Measurements from ENCODE around the gene PLEKHA6. TPM values are rescaled to one million over a fixed set of nuclear protein-coding genes. Genes with fewer than 3 reads are reported as not detected.

The PLEKHA6 gene
- polyA plus RNA-seq, 3 donors = 0.08 TPM; not detected in 1

DNA sequence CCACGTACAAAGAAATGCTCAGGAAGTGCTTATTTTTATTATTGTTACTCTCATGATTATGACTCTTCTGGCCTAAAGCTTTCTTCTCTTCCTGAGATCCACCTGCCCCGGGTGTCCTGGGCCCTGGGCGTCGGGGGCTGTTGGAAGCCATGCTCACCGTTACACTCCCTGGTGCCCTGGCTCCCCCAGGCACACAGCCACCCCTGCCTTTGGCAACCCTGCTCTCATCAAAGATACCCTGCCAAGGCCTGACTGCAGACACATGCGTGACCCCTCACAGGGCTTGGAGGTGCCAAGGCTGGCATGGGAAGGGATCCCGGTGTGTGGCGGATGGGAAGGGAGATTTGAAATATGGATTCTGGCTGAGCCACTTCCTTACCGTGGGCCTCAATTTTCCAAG is 160.2 kb downstream of the PLEKHA6 start:
- no peaks in the 10 kb centered on the region for H3K4me1 ChIP-seq (ENCODE audit: control insufficient read depth in 1 of 2, insufficient read depth in 2 of 2, low read length in 2 of 2)
- no peaks in the 10 kb centered on the region for H3K4me1 Mint-ChIP-seq
- H3K4me3 Mint-ChIP-seq = no peak overlapping the region
- TF ChIP-seq, protein P1, sequence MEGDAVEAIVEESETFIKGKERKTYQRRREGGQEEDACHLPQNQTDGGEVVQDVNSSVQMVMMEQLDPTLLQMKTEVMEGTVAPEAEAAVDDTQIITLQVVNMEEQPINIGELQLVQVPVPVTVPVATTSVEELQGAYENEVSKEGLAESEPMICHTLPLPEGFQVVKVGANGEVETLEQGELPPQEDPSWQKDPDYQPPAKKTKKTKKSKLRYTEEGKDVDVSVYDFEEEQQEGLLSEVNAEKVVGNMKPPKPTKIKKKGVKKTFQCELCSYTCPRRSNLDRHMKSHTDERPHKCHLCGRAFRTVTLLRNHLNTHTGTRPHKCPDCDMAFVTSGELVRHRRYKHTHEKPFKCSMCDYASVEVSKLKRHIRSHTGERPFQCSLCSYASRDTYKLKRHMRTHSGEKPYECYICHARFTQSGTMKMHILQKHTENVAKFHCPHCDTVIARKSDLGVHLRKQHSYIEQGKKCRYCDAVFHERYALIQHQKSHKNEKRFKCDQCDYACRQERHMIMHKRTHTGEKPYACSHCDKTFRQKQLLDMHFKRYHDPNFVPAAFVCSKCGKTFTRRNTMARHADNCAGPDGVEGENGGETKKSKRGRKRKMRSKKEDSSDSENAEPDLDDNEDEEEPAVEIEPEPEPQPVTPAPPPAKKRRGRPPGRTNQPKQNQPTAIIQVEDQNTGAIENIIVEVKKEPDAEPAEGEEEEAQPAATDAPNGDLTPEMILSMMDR (IDR thresholded peaks at IDR 0.05) = no peak
- peaks cover 0 to 2% (median 0%) of the 10 kb centered on the region in 7 donors for H3K9me3 Mint-ChIP-seq
- intact Hi-C loops (cut with micrococcal nuclease) = no loop called here
- no peaks in the 10 kb centered on the region for H3K36me3 Mint-ChIP-seq
- WGBS (ENCODE audit: insufficient coverage) = 97% methylated on average over 6 of the region's 9 CpGs
- no peak overlapping the region for H3K9ac ChIP-seq (ENCODE audit: insufficient read depth, low read length, poor library complexity, severe bottlenecking)
- H3K4me2 ChIP-seq (replicated peaks; ENCODE audit: extremely low read depth, low read length, poor library complexity, severe bottlenecking) = no peak overlapping the region
- no peaks in the 10 kb centered on the region for H3K9me3 ChIP-seq (replicated peaks in 1 of 2; ENCODE audit: control insufficient read depth in 1 of 2, insufficient read depth in 1 of 2, low read length in 2 of 2)
- H3K27ac Mint-ChIP-seq = no peak overlapping the region
- no peak overlapping the region for H3K4me3 ChIP-seq (replicated peaks in 1 of 3; ENCODE audit: low read depth in 2 of 3, low read length in 3 of 3)
- no peaks in the 10 kb centered on the region for H3K79me2 ChIP-seq (ENCODE audit: insufficient read depth, low read length)
- H3K36me3 ChIP-seq (replicated peaks in 1 of 2; ENCODE audit: control insufficient read depth in 1 of 2, insufficient read depth in 2 of 2, low read length in 2 of 2) = no peaks in the 10 kb centered on the region
- no peak overlapping the region for H3K27ac ChIP-seq (ENCODE audit: low read depth in 1 of 2, low read length in 2 of 2)
- H3K27me3 Mint-ChIP-seq (ENCODE audit: low read depth in 3 of 3) = peaks cover 14 to 22% (median 18%) of the 10 kb centered on the region in 3 donors
- H3K27me3 ChIP-seq (ENCODE audit: control insufficient read depth in 2 of 2, insufficient read depth in 2 of 2, low read length in 2 of 2) = peaks cover 0 to 2% of the 10 kb centered on the region in 2 donors
- no peaks in the 10 kb centered on the region for H4K20me1 ChIP-seq (ENCODE audit: insufficient read depth, low read length)
- DNase-seq = no peak
- H2AFZ ChIP-seq (ENCODE audit: insufficient read depth, low read depth, low read length, poor library complexity, severe bottlenecking) = no peak overlapping the region

DNA sequence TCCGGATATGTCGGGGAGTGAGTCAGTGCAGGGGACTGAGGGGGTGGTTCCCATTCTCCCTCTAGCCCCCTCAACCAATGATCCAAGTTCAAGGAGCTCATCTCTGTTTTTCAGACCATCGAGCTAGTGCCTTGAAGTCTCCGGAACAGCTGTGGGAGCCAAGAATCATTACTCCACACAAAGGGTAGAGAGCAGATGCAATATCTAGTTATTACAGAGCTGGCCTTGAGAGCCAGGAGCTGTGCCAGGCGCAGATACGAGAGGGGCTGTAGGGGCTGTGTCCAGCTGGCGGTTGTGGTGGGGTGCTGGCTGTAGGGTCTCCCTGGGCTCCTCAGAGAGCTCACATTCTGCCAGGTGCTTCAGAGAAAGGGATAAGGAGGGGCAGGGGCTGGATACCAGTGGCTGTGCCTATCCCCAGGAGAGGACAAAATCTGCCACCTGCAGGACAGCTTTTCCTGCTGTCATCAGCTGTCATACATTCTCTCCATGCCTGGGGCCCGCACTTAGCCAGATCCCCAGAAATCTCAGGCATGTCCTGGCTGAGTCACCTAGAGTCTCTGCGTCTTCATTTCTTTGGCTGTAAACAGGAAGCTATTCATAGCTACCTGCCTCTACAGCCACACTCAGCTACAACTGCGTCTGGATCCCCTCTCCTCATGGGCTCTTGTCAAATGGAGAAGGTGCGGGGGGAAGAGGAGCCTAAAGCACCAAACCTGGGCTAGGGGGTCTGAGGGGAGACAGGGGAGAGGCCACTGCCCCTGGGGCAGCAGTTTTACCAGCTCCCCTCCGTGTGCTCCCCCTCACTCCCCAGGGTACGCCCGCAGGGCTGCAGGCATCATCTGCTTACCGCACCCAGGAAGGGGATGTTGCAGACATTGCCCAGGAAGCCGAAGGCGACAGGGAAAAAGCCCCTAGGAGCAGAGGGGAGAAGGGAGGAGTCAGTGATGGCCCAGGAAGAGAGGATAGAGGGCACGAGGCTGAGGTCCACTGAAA is 161.1 kb downstream of the PLEKHA6 start:
- intact Hi-C loops (cut with micrococcal nuclease) = no loop called here
- peaks cover 0 to 4% of the 10 kb centered on the region in 2 donors for H3K27me3 ChIP-seq (ENCODE audit: control insufficient read depth in 2 of 2, insufficient read depth in 2 of 2, low read length in 2 of 2)
- no peaks in the 10 kb centered on the region for H4K20me1 ChIP-seq (ENCODE audit: insufficient read depth, low read length)
- no peaks in the 10 kb centered on the region for H3K4me1 Mint-ChIP-seq
- H3K27ac ChIP-seq (ENCODE audit: low read depth in 1 of 2, low read length in 2 of 2) = no peak overlapping the region
- no peaks in the 10 kb centered on the region for H3K9me3 ChIP-seq (replicated peaks in 1 of 2; ENCODE audit: control insufficient read depth in 1 of 2, insufficient read depth in 1 of 2, low read length in 2 of 2)
- H3K36me3 ChIP-seq (replicated peaks in 1 of 2; ENCODE audit: control insufficient read depth in 1 of 2, insufficient read depth in 2 of 2, low read length in 2 of 2) = no peaks in the 10 kb centered on the region
- no peak overlapping the region for H3K4me3 Mint-ChIP-seq
- peaks cover 19 to 24% (median 22%) of the 10 kb centered on the region in 3 donors for H3K27me3 Mint-ChIP-seq (ENCODE audit: low read depth in 3 of 3)
- TF ChIP-seq, protein P1 (IDR thresholded peaks at IDR 0.05) = no peak
- H3K4me2 ChIP-seq (replicated peaks; ENCODE audit: extremely low read depth, low read length, poor library complexity, severe bottlenecking) = no peak overlapping the region
- H3K4me3 ChIP-seq (replicated peaks in 1 of 3; ENCODE audit: low read depth in 2 of 3, low read length in 3 of 3) = no peak overlapping the region
- no peaks in the 10 kb centered on the region for H3K4me1 ChIP-seq (ENCODE audit: control insufficient read depth in 1 of 2, insufficient read depth in 2 of 2, low read length in 2 of 2)
- 76% methylated on average over 7 of the region's 18 CpGs for WGBS (ENCODE audit: insufficient coverage)
- H3K9ac ChIP-seq (ENCODE audit: insufficient read depth, low read length, poor library complexity, severe bottlenecking) = no peak overlapping the region
- H3K79me2 ChIP-seq (ENCODE audit: insufficient read depth, low read length) = no peaks in the 10 kb centered on the region
- no peaks in the 10 kb centered on the region for H3K36me3 Mint-ChIP-seq
- DNase-seq = no peak
- H3K27ac Mint-ChIP-seq = no peak overlapping the region
- no peak overlapping the region for H2AFZ ChIP-seq (ENCODE audit: insufficient read depth, low read depth, low read length, poor library complexity, severe bottlenecking)
- peaks cover 0 to 2% (median 0%) of the 10 kb centered on the region in 7 donors for H3K9me3 Mint-ChIP-seq

Data from CD14-positive monocyte (primary cell).